ELR (cell line): ENCODE measurements around the gene CELF1.

Experiments
- DNase-seq: peaks from one replicate; pipeline ENCODE4 v3.0.0-alpha.2; 2015; ENCODE audit warnings: low read depth

CELF1 gene

GRCh38 chr11:47447906-47448305 is 105.0 kb downstream of the CELF1 start:
- DNase-seq, result no peak

GRCh38 chr11:47446833-47447232 is 106.1 kb downstream of the CELF1 start:
- no peak for DNase-seq

DNA sequence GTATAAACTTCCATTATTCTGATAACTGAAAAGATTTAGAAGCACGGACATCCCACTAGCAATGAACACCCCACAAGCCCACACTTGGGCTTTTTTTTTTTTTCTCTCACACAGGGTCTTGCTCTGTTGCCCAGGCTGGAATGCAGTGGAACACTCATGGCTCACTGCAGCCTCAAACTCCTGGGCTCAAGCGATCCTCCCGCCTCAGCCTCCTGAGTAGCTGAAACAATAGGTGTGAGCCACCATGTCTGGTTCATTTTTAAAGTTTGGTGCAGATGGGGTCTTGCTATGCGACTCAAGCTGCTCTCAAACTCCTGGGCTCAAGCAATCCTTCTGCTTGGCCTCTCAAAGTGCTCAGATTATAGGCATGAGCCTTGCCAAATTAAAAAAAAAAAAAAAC is 107.1 kb downstream of the CELF1 start:
- DNase-seq, result no peak

GRCh38 chr11:47443817-47444216 is 109.1 kb downstream of the CELF1 start:
- no peak for DNase-seq

DNA sequence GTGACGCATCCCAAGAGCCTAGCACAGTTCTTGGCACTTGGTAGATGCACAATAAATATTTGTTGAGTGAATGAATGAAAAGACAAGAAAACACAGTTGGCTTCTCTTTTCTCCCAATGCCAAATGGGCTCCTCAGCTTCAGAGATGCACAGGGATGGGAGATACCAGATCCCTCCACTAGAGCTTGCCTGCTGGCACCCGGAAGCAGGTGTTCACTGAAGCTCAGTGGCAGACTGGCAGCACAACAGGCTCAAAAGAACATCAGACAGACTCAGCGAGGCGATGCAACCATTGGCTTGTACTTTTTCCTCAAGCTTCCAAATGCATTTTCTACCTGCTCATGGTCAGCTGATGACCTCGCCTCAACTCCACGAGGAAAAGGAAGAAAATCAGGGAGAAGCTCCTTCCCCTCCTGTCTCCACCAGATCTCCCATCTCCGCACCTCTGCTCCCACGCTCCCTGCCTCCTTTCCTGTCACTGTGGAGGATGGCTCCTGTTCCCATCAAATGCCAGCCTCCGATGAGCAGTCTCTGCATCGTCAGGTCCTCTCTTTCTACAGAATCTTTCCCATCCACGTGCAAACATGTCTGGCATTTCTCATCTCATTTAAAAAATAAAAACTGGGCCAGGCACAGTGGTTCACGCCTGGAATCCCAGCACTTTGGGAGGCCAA is 109.8 kb downstream of the CELF1 start:
- DNase-seq, result no peak

DNA sequence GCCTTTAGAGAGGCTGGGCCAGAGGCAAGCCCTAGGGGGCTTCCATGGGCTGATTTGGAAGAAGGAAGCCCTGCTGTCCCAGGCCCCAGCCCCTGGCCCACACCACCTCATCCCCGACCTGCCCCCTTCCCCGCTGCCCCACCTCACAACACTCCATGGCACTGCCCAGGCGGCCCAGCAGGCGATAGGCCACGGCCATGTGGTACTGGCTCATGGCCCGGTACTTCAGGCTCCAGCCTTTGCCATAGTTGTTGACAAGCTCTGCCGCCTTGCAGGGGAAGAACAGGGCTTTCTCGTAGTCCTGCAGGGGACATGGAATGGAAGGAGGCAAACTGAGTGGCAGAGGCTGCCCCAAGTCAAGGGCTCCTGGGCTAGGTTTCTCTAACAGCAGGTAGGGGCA is 110.4 kb downstream of the CELF1 start:
- DNase-seq, result no peak

DNA sequence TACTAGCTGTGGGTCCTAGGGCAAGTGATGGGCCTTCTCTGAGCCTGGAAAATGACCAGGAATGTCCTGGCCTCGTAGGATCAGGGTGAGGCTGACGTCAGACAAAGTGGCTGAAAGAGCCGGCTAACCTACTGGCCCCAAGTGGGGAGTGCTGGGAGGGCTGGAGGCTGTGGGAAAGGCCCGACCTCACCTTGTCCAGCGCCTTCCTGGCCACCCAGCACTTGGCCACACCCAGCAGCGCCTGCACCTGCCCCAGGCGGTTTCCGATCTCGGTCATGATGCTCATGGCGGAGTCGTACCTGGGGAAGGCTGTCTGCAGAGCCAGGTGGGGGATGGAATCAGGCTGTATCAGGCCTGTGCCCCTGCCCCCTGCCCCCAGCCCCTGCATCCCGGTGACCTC is 111.5 kb downstream of the CELF1 start:
- DNase-seq, result no peak

- no peak for DNase-seq
Observed at GRCh38 chr11:47440054-47440476, 112.9 kb downstream of the CELF1 start.

GRCh38 chr11:47438721-47439120 is 114.2 kb downstream of the CELF1 start:
- no peak for DNase-seq

DNA sequence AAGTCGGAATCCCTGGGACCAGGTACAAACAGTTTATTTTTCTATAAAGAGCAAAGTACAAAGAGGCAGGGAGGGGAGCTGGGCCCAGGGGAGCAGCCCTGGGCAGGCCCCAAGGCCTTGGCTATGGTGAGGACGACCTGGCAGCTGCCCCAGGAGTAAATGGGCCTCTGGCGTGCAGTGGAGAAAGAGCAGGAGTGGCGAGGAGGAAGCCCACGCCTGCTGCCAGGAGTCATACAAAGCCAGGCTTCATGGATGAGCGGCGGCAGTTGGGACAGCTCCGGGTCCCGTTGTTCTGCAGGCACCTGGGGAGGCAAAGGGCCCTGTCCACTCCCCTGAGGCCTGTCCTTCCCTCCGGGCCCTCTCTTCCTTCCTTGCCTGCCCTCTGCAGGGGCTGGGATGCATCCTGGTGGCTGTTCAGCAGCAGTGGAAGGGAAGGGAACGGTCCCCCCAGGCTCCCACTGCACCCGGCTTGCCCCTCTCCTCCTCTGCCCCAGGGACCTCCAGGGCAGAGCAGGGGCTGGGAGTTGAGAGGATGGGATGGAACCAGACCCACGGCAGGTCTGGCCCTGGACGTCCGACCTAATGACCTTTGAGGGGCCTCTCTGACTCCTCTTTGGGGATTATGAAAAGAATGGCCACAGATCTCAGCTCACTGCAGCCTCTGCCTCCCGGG is 115.0 kb downstream of the CELF1 start:
- DNase-seq, result no peak

DNA sequence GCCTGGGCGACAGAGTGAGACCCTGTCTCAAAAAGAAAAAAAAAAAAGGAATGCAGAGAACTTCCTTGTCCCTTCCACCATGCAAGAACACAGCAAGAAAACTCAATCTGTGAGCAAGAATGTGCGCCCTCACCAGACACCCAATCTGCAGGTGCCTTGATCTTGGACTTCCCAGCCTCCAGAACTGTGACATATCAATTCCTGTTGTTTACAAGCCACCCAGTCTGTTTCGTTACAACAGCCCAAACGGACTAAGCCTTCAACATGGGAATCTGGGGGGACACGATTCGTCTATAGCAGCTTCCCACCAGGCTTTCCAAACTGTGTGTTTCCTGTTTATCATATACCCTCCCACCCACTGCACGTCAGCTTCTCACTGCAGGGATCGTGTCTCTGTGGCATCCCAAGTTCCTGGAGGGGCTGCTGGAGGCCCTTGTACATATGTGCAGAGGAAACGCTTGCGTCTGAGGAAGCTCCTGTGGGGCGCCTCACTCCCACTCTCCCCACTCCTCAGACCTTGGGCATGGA is 115.7 kb downstream of the CELF1 start:
- no peak for DNase-seq

DNA sequence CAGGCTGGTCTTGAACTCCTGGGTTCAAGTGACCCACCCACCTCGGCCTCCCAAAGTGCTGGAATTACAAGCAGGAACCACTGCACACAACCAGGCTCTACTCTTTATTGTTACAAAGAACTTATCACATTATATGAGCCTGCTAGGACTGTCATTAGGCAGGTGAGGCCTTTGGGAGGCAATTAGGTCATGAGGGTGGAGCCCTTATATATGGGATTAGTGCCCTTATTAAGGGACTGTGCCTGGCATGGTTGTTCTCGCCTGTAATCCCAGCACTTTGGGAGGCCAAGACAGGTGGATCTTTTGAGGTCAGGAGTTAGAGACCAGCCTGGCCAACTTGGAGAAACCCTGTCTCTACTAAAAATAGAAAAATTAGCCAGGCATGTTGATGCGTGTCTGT is 116.2 kb downstream of the CELF1 start:
- DNase-seq, result no peak

DNA sequence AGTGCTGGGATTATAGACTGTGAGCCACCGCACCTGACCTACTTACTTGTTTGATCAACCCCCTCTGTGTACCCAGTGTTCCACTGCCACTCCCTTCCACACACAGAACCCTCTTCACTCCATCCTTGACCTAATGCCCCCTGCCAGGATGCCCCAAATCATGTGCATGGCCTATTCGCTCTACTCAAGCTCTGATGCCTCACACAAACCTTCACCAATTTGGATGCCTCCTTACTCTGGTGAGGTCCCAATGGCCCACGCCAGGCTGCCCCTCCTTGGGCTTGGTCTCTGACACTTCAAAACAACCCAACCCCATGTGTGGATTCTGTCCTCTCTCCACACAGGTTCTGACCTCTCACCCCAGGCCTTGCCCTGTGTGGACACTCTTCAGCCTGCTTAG is 117.2 kb downstream of the CELF1 start:
- no peak for DNase-seq

- no peak for DNase-seq
Observed at GRCh38 chr11:47434011-47434786, 118.7 kb downstream of the CELF1 start.

- DNase-seq, result no peak
Observed at GRCh38 chr11:47433157-47433556, 119.8 kb downstream of the CELF1 start.

GRCh38 chr11:47431356-47432083 is 121.4 kb downstream of the CELF1 start:
- no peak for DNase-seq

DNA sequence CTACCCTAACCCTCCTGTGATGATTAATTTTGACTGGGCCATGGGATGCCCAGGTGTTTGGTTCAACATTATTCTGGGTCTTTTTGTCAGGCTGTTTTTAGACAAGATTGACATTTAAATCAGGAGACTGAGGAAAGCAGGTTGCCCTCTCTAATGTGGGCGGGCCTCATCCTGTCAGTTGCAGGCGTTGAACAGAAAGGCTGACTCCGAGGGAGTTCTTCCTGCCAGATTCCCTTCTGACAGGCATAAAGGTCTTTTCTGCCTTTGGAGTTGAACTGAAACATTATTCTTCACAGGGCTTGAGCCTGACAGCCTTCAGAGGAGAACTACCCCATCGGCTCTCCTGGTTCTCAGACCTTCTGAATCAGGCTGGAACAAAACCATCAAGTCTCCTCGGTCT is 122.4 kb downstream of the CELF1 start:
- DNase-seq, result no peak

DNA sequence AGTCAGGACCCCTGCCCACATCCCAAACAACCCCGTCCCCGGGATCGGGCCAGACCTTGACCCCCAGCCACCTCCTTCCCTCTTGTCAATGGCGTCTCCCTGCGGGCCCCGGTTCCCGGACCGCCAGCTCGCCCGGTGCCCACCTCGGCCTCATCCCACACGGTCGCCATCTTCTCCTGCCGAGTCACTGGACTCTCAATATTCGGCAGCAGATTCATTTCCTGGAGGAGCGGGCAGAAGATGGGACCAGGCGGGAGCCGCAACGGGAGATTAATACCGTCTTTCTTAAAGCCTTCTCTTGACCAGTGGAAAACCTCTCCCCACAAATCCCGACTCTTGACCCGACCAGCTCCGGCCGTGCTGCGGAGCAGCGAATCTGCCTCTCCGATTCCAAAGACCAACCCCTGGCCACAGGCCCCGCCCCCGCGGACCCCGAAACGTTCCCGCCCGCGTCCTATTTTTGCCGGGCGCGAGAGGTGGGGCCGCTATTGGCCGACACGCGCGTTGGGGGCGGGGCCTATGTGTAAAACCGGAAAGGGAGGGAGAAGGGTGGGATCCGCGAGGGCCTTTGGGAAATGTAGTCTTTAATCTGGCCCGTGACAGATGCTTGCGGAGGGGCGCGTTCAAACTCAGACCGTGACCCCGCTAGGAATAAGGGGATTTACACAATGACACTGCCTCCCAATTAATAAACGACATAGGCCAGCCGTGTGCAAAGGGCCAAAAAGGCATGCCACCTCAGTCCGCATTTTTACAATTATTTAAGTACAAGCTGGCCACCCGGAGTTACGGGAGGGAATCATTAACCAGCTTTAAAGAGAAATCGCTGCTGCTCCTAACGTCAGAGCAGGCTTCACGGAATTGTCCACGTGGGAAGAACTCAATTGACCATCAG is 126.6 kb downstream of the CELF1 start, which contains the start of gene PSMC3:
TSS of gene PSMC3 (minus strand) at position 378 of the 895 bp plus-strand sequence. CDS start at position 218, 160 bp downstream.
- peak; percentile 99 for DNase-seq

GRCh38 chr11:47425611-47426010 is 127.3 kb downstream of the CELF1 start:
- no peak for DNase-seq

DNA sequence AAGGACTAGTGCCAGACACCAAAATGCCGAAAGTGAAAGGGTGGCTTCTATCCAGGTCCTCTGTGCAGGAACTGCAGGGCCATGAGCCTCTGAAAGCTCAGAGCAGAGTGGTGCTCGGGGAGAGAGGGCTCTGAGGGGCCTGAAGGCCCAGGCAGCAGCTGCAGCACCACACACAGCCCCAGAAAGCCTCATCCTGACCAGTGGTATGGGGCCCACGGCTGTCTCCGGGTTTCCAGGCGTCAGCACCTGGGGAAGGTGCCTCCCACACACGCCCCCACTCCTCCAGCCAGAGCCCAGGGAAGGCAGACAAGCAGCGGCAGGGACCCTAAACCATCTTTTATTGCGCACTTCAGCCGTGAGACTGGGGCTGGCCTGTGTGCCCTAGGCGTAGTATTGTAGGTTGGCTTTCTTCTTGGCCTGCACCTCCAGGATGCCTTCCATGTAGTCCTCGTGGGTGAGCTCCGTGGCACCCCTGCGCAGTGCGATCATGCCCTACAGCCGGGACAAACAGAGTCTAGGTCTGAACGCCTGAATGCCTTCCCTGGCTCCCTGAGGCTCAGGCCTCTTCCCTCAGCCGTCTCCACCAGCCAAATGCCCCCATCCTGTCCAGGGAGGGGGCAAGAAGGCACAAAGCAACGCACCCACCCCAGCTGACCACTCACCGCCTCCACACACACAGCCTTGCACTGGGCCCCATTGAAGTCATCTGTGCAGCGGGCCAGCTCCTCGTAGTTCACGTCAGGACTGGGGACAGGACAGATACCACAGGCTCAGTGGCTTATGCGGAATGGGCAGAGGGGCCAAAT is 134.3 kb downstream of the CELF1 start:
- DNase-seq, result no peak
